Lung (tissue), 12 donors: ENCODE data around the gene SDK2. TPM values are rescaled to one million over a fixed set of nuclear protein-coding genes. Genes with fewer than 3 reads are reported as not detected.

ENCODE experiments used
- ATAC-seq: fragments of 200-7000 bp; cut with Tn5 transposase; one replicate; pipeline ENCODE4 v1.9.1; 2020; ENCODE audit warnings: moderate number of reproducible peaks; ENCODE audit not compliant: insufficient read depth, low FRiP score
- DNase-seq, 3 donors: peaks; one replicate each; pipeline ENCODE4 v3.0.0-alpha.2; 2013 to 2017
- H3K27ac ChIP-seq, 2 donors: one replicate each; pipeline ENCODE4 v1.5.1; 2013; ENCODE audit warnings: mild to moderate bottlenecking in 2 of 2, moderate library complexity in 2 of 2, control low read depth in 1 of 2, inconsistent platforms in 1 of 2, low read depth in 1 of 2, low read length in 1 of 2
- H3K27me3 ChIP-seq, 3 donors: one replicate each; pipeline ENCODE4 v1.5.1; 2013; ENCODE audit warnings: low read length in 2 of 3; ENCODE audit not compliant: control insufficient read depth in 3 of 3, insufficient read depth in 3 of 3
- H3K36me3 ChIP-seq, 4 donors: one replicate each; pipeline ENCODE4 v1.5.1; 2013; ENCODE audit warnings: low read length in 4 of 4, mild to moderate bottlenecking in 1 of 4, moderate library complexity in 1 of 4; ENCODE audit not compliant: control insufficient read depth in 4 of 4, insufficient read depth in 4 of 4
- H3K4me1 ChIP-seq, 5 donors: one replicate each; pipeline ENCODE4 v1.5.1; 2013; ENCODE audit warnings: low read length in 5 of 5, mild to moderate bottlenecking in 2 of 5, moderate library complexity in 1 of 5; ENCODE audit not compliant: control insufficient read depth in 5 of 5, insufficient read depth in 5 of 5
- H3K4me3 ChIP-seq: one replicate; pipeline ENCODE4 v1.5.1; 2013; ENCODE audit warnings: mild to moderate bottlenecking, control low read depth, moderate library complexity
- H3K9ac ChIP-seq, 2 donors: one replicate each; pipeline ENCODE4 v1.5.1; 2013; ENCODE audit warnings: low read length in 2 of 2, control low read depth in 1 of 2; ENCODE audit not compliant: insufficient read depth in 1 of 2
- H3K9me3 ChIP-seq, 4 donors: one replicate each; pipeline ENCODE4 v1.5.1; 2013; ENCODE audit warnings: low read length in 3 of 4, mild to moderate bottlenecking in 1 of 4, moderate library complexity in 1 of 4; ENCODE audit not compliant: control insufficient read depth in 4 of 4, insufficient read depth in 3 of 4
- CTCF ChIP-seq: IDR thresholded peaks from 2 replicates; pipeline ENCODE4 v1.5.1; 2012; ENCODE audit warnings: mild to moderate bottlenecking; ENCODE audit errors: control extremely low read depth, extremely low read depth
- WGBS, 2 donors: extraction: QIAGEN DNeasy Blood & Tissue Kit; methylation state at CpG; one replicate each; pipeline ENCODE4 v1.1.7; 2013; 5-methylcytosine and 5-hydroxymethylcytosine counted together
- polyA plus RNA-seq, 2 donors: library from polyadenylated mRNA; stranded (reverse); fragments of 200-250 nt; gene quantifications; one replicate each; pipeline ENCODE4 v1.2.1, GENCODE V29; 2013
- total RNA-seq, 2 donors: library from RNA; depleted of rRNA in 1 of 2; stranded (reverse); fragments of >200 nt in 1 of 2; gene quantifications; one replicate each; pipeline ENCODE4 v1.2.1, GENCODE V29; 2014 to 2021
- donor health status: control.
- donor health status: control.
- donor health status: Bipolar disorder and iron deficiency.
- donor health status: healthy.
- donor health status: DM: yes; HTN: yes; CAD: no.

SDK2 gene
- total and polyA plus RNA-seq, 4 donors = 0.91 to 41.7 (median 4.3) TPM

DNA sequence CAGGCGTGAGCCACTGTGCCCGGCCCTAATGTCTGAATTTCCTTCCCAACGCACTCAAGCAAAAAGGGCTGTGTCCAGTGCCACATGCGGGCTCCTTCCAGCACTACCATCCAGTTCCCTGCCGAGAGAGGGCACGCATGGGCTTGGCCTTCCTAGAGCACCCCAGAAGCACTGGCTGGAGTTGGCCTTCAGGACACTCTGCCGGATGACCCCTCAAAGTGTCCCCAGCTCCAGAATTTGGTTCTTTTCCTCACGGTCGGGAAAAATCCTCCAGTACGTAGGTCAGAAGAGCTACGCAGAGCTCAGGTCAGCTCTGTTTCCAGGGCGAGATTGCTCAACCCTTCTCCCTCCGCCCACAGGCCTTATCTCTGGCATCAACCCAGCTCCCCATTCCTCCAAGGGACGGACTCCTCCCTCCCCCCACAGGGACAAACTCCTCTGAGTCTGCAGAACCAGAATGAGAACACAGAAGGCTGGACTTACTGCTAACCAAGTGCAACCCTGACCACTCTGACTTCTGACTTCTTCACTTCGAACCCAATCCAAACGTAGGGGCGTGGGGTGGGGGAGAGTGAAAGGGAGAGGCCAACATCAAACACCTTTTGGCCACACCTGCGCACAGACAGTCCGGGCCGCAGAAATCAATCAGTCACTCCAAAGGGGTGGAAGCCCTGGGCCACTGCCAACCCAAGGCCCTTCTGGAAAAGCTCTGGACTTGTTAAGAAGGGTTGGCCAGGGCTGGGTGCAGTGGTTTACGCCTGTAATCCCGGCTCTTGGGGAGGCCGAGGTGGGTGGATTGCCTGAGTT, 336.0 kb downstream of the SDK2 start:
- no peaks in the 10 kb centered on the region for H3K9me3 ChIP-seq
- TF ChIP-seq CTCF = no peak
- ATAC-seq (peak; percentile 2), DNase-seq (peak; percentile 92 to 98 (median 93))
- H3K9ac ChIP-seq = peak overlapping the region; percentile 63 to 69
- WGBS, 2 donors = 35 to 55% methylated on average over 23 of the region's 23 CpGs
- H3K27ac ChIP-seq = peak overlapping the region; percentile 75 to 99
- H3K36me3 ChIP-seq = peaks cover 0 to 26% (median 7%) of the 10 kb centered on the region in 4 donors
- no peak overlapping the region for H3K4me3 ChIP-seq
- H3K27me3 ChIP-seq = no peaks in the 10 kb centered on the region
- H3K4me1 ChIP-seq = peaks cover 21 to 68% (median 29%) of the 10 kb centered on the region in 5 donors

DNA sequence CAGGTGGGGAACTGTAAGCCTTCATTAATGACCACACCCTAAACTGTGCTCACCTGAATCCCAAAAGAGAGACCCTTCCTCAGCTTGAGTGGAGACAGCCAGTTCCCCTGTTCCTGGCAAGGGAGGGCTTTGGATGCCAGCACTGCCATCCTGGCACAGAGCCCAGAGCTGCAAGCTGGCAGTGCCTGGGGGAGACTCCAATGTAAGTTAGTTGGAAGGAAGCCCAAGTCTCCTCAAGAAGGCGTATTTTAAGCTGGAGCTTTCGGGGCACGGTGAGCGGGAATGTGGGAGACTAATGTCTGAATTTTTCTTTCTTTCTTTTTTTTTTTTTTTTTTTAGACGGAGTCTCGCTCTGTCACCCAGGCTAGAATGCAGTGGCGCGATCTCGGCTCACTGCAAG, 337.1 kb downstream of the SDK2 start:
- Histone ChIP-seq H3K9me3 (no peaks in the 10 kb centered on the region), H3K4me1 (peaks cover 24 to 65% (median 29%) of the 10 kb centered on the region in 5 donors)

DNA sequence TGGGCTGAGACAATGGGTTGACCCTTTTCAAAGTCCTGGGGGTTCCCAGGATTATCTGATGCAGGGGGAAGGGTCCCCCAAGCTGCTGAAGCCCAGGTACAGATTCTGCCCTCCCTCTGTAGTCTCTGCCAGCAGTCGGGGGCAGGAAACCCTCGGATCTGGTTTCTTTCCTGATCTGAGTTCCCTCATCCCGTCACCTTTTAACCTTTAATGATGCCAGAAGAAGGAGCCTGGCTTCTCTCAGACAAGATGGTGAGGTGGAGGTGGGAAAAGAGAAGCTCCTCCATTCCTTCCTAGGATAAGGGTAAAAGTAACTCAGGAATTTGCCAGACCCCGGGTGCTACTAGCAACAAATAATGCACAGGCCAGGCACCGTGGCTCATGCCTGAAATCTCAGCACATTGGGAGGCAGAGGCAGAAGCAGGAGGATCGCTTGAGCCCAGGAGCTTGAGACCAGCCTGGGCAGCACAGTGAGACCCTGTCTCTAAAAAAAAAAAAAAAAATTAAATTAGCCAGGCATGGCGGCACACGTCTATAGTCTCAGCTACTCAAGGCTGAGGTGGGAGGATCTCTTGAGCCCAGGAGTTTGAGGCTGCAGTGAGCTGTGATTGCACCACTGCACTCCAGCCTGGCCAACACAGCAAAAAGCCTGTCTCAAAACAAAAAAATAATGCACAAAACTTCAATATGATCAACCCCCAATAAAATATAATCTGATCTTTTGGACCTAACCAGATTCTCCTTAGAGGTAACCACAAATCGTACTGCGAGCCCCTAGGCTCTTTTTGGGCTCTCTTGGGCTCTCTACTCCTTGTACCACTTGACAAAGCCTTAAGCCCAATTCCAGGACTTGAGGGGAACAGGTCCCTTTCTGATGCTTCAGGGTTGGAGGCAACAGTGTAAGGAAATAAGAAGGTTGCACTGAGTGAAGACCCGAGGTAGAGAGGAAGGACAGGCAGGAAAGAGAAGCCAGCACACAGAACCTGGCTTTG, 338.1 kb downstream of the SDK2 start:
- WGBS, 2 donors = 51 to 60% methylated on average over 10 to 11 of the region's 11 CpGs
- Histone ChIP-seq H3K4me3 (no peak overlapping the region), H3K4me1 (peaks cover 24 to 65% (median 29%) of the 10 kb centered on the region in 5 donors), H3K9me3 (no peaks in the 10 kb centered on the region), H3K36me3 (peaks cover 0 to 20% (median 7%) of the 10 kb centered on the region in 4 donors), H3K27ac (peak overlapping the region; percentile 74 to 99), H3K27me3 (no peaks in the 10 kb centered on the region), H3K9ac (no peak overlapping the region)
- ATAC-seq (no peak), DNase-seq (no peak)
- TF ChIP-seq CTCF = no peak

More for the DNA sequence above, 337.1 kb downstream of the SDK2 start:
- Histone ChIP-seq H3K27ac (peak overlapping the region; percentile 74 to 99), H3K9ac (peak overlapping the region in 1 of 2 donors; percentile 23), H3K36me3 (peaks cover 0 to 26% (median 7%) of the 10 kb centered on the region in 4 donors), H3K4me3 (no peak overlapping the region), H3K27me3 (no peaks in the 10 kb centered on the region)
- DNase-seq (no peak), ATAC-seq (no peak)
- TF ChIP-seq CTCF = no peak
- WGBS, 2 donors = 61 to 73% methylated on average over 7 of the region's 9 CpGs
